Effector memory CD4-positive, alpha-beta T cell (primary cell): ENCODE results near the gene NUFIP1.
"Not testable (repeated sequence)": the region's sequence is repeated elsewhere in the genome, so short reads cannot be mapped to it uniquely, and the experiment has no call there.

Experiments
- DNase-seq, 3 donors: peaks; one replicate each; pipeline ENCODE4 v3.0.0-alpha.2; 2020
- H3K27ac ChIP-seq: 2 replicates; pipeline ENCODE4 v1.7.0; 2013; ENCODE audit warnings: mild to moderate bottlenecking, low read length, moderate library complexity; ENCODE audit not compliant: insufficient read depth, poor library complexity, severe bottlenecking
- H3K27me3 ChIP-seq: replicated peaks from 2 replicates; pipeline ENCODE4 v1.7.0; 2013; ENCODE audit warnings: mild to moderate bottlenecking, low read length; ENCODE audit not compliant: insufficient read depth, control insufficient read depth, poor library complexity, severe bottlenecking
- H3K36me3 ChIP-seq: 2 replicates; pipeline ENCODE4 v1.7.0; 2013; ENCODE audit warnings: mild to moderate bottlenecking, low read length, moderate library complexity; ENCODE audit not compliant: control insufficient read depth, insufficient read depth
- H3K4me1 ChIP-seq: 2 replicates; pipeline ENCODE4 v1.7.0; 2013; ENCODE audit warnings: low read length, mild to moderate bottlenecking; ENCODE audit not compliant: control insufficient read depth, insufficient read depth, poor library complexity, severe bottlenecking
- H3K4me3 ChIP-seq: 2 replicates; pipeline ENCODE4 v1.7.0; 2013; ENCODE audit warnings: low read length, low read depth, mild to moderate bottlenecking; ENCODE audit not compliant: insufficient read depth, poor library complexity, severe bottlenecking
- H3K9me3 ChIP-seq: 2 replicates; pipeline ENCODE4 v1.7.0; 2013; ENCODE audit warnings: mild to moderate bottlenecking, low read length, moderate library complexity; ENCODE audit not compliant: control insufficient read depth

Gene NUFIP1

DNA sequence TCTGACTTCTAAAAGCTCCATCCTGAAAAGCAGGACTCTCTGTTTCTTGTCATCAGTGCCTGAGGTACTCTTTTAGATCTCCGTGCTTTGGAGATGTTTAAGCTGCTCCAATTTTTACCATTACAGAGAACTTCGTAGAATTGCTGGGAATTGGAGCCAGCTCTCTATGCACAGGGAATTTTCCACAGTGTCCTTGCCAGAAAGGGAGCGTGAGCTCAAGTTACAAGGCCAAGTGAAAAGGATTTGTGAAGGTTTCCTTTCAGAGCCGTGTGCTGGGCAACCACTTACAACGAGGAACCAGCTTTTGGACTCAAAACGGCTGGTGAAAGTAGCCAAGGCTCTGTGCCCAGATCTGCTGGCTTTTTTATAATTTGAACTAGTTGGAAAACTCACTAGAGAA, 82.6 kb downstream of the NUFIP1 start:
- no peak for DNase-seq
- Histone ChIP-seq H3K36me3 (no peaks in the 10 kb centered on the region), H3K9me3 (no peaks in the 10 kb centered on the region), H3K27me3 (no peaks in the 10 kb centered on the region), H3K4me3 (no peak overlapping the region), H3K27ac (no peak overlapping the region), H3K4me1 (no peaks in the 10 kb centered on the region)

DNA sequence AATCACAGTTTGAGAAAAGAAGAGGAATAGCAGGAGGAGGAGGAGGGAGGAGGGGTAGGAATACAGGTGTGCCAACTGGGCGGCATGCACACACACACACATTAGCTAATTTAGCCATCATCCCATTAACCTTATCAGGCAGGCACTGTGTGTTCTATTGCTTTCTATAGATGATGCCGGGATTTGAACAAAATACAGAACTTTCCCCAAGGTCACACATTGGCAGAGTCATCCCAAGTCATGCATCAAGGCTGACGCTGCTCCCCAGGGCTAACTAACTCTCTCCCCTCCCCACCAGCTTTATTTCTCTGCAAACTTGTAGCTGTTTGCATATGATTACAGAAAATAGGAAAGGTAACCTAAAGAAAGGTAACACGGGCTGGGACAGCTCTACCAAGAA, 83.0 kb downstream of the NUFIP1 start:
- DNase-seq: no peak
- H3K36me3 ChIP-seq: no peaks in the 10 kb centered on the region
- no peak overlapping the region for H3K4me3 ChIP-seq
- H3K27me3 ChIP-seq: no peaks in the 10 kb centered on the region
- H3K9me3 ChIP-seq: no peaks in the 10 kb centered on the region
- no peak overlapping the region for H3K27ac ChIP-seq
- no peaks in the 10 kb centered on the region for H3K4me1 ChIP-seq

GRCh38 chr13:44905556-44905955, 83.7 kb downstream of the NUFIP1 start:
- no peak overlapping the region for H3K4me3 ChIP-seq
- no peaks in the 10 kb centered on the region for H3K27me3 ChIP-seq
- H3K36me3 ChIP-seq: no peaks in the 10 kb centered on the region
- H3K9me3 ChIP-seq: no peaks in the 10 kb centered on the region
- H3K4me1 ChIP-seq: no peaks in the 10 kb centered on the region
- DNase-seq: no peak
- H3K27ac ChIP-seq: no peak overlapping the region

DNA sequence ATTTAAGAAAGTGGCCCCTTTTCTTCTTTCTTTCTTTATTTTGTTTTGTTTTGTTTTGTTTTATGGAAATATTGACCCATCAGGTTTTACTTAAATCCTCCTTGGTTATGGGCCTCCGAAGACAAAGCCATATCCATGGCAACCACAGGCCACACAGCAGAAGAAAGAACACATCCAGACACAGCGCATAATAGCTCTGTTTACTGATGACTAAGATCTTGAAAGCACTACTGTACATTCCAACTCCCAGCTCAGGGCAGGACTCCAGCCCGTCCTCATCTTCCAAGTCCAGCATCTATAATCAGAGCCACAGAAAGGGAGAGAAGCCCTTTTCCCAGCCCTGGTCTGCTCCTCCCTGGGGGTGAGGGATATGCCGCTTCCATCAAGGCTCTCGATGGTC, 84.3 kb downstream of the NUFIP1 start:
- DNase-seq: no peak
- Histone ChIP-seq H3K4me3 (no peak overlapping the region), H3K9me3 (no peaks in the 10 kb centered on the region), H3K27me3 (no peaks in the 10 kb centered on the region), H3K4me1 (no peaks in the 10 kb centered on the region), H3K36me3 (no peaks in the 10 kb centered on the region), H3K27ac (no peak overlapping the region)

DNA sequence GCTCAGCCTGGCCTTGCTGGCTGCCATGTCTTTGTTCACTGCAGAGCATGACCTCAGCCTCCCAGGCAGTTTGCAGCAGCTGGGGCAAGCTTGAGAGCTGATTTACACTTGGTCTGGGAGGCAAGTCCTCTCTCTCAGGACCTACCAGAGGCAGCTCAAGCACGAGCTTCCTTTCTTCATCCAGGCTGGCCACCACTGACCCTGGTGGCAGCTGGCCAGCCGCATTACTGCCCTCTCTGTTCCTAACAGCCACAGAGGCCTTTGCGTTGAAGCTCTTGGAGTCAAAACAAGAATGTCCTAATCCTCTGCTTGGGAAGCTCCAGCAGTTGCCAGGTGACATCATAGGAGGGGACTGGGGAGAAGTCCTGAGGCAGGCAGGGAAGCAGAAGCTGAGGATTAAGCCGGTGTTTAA, 85.7 kb downstream of the NUFIP1 start:
- H3K36me3 ChIP-seq: no peaks in the 10 kb centered on the region
- no peak for DNase-seq
- no peaks in the 10 kb centered on the region for H3K9me3 ChIP-seq
- no peak overlapping the region for H3K27ac ChIP-seq
- H3K4me1 ChIP-seq: no peaks in the 10 kb centered on the region
- H3K4me3 ChIP-seq: no peak overlapping the region
- H3K27me3 ChIP-seq: no peaks in the 10 kb centered on the region

GRCh38 chr13:44902738-44903137, 86.5 kb downstream of the NUFIP1 start:
- no peak overlapping the region for H3K27ac ChIP-seq
- no peak for DNase-seq

GRCh38 chr13:44899967-44900366, 89.3 kb downstream of the NUFIP1 start:
- no peaks in the 10 kb centered on the region for H3K36me3 ChIP-seq
- H3K27ac ChIP-seq: no peak overlapping the region
- no peaks in the 10 kb centered on the region for H3K9me3 ChIP-seq
- H3K4me1 ChIP-seq: no peaks in the 10 kb centered on the region
- DNase-seq: no peak
- H3K27me3 ChIP-seq: no peaks in the 10 kb centered on the region
- no peak overlapping the region for H3K4me3 ChIP-seq

More at GRCh38 chr13:44902738-44903137, 86.5 kb downstream of the NUFIP1 start:
- H3K4me3 ChIP-seq: no peak overlapping the region
- H3K27me3 ChIP-seq: no peaks in the 10 kb centered on the region
- no peaks in the 10 kb centered on the region for H3K36me3 ChIP-seq
- H3K4me1 ChIP-seq: no peaks in the 10 kb centered on the region
- no peaks in the 10 kb centered on the region for H3K9me3 ChIP-seq

DNA sequence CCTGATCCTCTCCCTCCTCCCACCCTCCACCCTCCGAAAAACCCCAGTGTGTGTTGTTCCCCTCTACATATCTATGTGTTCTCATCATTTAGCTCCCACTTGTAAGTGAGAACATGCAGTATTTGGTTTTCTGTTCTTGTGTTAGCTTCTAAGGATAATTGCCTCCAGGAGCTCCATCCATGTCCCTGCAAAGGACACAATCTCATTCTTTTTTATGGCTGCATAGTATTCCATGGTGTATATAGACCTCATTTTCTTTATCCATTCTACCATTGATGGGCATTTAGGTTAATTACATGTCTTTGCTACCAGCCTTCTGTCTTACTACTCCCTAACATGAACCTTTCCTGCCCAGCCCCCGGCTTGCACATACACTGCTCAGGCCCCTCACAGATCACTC, 91.0 kb downstream of the NUFIP1 start:
- H3K36me3 ChIP-seq, H3K27me3 ChIP-seq, DNase-seq, H3K4me1 ChIP-seq, H3K4me3 ChIP-seq, H3K27ac ChIP-seq, H3K9me3 ChIP-seq: not testable (repeated sequence)

- no peak for DNase-seq
- Histone ChIP-seq H3K27me3 (no peaks in the 10 kb centered on the region), H3K27ac (no peak overlapping the region), H3K4me1 (no peaks in the 10 kb centered on the region), H3K9me3 (no peaks in the 10 kb centered on the region), H3K36me3 (no peaks in the 10 kb centered on the region), H3K4me3 (no peak overlapping the region)
Measured at GRCh38 chr13:44895953-44896335, 93.3 kb downstream of the NUFIP1 start.

GRCh38 chr13:44895264-44895952, 93.9 kb downstream of the NUFIP1 start:
- H3K4me3 ChIP-seq: no peak overlapping the region
- H3K4me1 ChIP-seq: no peaks in the 10 kb centered on the region
- DNase-seq: no peak
- no peaks in the 10 kb centered on the region for H3K9me3 ChIP-seq
- no peaks in the 10 kb centered on the region for H3K27me3 ChIP-seq
- H3K36me3 ChIP-seq: no peaks in the 10 kb centered on the region
- no peak overlapping the region for H3K27ac ChIP-seq
